ENCODE results near the gene CYB5B.
A peak's percentile ranks its signal among the peaks of the same experiment; 100 is the strongest.

The CYB5B gene

DNA sequence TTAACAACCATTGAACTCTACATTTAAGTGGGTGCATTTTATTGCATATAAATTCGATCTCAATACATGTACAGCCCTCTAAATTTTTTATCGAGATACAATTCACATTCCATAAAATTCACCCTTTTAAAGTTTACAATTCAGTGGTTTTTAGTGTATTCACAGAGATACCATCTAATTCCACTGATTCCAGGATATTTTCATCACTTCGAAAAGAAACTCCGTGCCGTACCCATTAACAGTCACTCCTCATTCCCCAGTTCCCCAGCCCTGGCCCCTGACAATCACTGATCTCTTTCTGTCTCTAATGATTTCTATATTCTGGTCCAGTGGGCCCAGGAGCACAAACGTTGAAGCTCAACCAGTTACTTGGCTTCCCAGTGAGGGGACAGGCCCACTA, 61.4 kb downstream of the CYB5B start:
- DNase-seq (ENCODE audit: low spot score) = no peak

DNA sequence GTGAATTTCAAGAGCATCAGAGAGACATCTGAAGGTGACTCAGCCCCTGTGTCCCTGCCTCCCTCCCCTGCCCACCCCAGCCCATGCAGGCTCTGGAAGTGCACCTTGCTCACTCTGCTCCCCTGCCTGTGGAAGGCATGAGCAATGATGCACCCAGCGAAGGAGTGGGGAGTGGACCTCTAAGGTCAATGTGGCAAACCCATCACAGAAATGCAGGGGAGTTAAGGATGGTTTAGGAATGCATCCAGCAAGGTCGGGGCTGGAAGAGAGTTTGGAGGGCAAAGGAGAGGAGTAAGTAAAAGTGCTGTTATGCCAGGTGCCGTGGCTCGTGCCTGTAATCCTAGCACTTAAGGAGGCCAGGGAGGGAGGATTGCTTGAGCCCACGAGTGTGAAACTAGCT, 61.9 kb downstream of the CYB5B start:
- DNase-seq (ENCODE audit: low spot score) = no peak

DNA sequence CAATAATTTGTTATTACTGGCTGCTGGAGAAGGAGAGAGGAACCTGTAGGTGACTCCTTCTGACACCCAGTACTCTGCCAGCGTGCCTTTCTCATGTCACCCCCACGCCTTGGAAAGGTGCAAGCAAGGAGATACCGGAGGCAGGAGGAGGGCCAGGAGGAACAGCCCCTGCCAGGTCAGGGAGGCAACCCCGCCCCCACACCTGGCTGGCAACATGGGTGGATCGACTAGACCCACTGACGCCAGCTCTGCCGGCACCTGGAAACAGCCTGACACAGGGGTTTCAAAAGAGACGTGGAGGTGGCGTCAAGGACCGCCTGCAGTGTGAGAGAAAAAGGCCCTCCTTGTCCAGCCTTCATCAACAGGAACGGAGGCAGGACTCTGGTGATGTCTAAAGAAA, 62.3 kb downstream of the CYB5B start:
- DNase-seq (ENCODE audit: low spot score) = no peak

DNA sequence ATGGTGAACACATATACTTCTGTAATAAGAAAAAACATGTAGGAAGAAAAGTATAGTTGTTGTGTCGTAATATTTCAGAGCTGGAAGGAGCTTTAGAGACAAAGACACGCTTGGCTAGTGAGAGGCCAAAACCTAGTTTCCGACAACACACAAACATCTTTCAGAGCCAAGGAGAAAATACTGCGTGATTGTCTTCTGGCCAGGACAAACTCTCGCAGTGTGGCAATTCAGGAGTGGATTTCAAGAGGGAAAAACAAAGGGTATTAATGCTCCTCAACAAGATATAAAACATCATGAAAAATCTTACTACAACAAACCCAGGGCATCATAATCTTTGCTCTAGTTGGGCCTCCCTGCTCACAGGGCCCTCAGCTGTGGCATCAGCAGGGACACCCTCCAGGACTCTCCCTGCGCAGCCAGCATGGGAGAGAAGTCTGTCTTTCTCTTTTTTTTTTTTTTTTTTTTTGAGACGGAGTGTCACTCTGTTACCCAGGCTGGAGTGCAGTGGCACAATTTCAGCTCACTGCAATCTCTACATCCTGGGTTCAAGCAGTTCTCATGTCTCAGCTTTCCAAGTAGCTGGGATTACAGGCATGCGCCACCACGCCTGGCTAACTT, 66.4 kb downstream of the CYB5B start:
- DNase-seq (ENCODE audit: low spot score) = no peak

DNA sequence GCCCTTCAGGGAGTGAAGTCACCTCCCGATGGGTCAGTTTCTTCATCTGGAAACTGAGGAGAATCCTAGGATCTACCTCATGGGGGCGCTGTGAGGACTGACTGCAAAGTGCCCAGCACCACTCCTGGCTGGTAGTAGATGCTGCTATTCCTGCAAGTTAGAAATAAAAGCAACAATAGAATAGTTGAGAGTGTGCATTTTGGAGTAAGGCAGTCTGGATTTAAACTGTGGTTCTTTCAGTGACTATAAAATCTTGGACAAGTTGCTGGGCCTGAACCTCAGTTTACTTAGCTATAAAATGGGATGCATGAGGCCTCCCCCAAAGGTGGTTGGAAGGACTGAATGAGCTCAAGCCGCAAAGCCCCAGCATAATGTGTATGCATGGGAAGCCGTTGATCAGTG, 70.6 kb downstream of the CYB5B start:
- peak; percentile 25 for DNase-seq (ENCODE audit: low spot score)

DNA sequence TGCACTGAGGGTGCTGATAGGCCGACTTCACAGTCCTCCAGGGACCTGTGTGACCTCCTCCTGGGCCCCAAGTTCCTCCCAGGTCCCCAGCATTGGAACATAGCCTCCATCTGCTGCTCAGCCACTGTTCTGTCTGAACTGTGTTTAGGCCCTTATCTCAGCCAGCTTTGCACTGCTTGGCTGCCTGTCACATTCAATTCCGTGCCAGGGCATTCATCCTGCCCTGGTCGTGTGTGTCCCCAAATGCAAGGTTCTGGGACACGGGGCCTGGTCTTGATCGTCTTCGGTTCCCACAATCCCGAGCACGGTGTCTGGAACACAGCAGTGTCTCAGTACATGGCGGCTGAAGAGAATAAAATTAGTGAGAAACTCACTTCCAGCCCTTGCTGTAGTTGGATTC, 71.4 kb downstream of the CYB5B start:
- DNase-seq (ENCODE audit: low spot score) = no peak

DNA sequence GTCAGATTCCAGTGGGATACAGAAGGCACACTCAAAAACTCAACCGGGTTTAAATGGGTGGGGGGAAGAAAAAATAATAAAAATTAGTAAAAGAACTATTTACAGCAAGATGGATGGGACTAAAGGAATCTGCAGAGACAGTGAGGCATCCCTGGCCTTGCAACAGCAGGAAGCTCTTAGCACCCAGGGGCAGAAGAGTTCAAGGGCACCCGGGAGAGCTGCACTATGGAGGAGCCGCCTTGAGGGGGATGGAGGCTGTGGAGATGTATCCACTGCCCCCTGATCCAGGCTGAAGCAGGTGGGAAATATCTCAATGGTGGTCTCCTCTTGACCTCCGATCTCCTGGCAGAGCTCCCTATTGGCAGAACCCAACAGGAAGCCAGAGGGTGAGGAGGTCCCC, 72.0 kb downstream of the CYB5B start:
- no peak for DNase-seq (ENCODE audit: low spot score)

DNA sequence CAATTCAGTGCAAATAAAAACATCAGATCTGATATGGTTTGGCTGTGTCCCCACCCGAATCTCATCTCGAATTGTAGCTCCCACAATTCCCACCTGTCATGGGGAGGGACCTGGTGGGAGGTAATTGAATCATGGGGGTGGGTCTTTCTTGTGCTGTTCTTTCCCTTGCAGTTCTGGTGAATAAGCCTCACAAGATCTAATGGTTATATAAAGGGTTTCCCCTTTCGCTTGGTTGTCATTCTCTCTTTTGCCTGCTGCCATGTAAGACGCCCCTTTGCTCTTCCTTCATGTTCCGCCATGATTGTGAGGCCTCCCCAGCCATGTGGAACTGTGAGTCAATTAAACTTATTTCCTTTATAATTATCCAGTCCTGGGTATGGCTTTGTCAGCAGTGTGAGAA, 72.5 kb downstream of the CYB5B start:
- no peak for DNase-seq (ENCODE audit: low spot score)

DNA sequence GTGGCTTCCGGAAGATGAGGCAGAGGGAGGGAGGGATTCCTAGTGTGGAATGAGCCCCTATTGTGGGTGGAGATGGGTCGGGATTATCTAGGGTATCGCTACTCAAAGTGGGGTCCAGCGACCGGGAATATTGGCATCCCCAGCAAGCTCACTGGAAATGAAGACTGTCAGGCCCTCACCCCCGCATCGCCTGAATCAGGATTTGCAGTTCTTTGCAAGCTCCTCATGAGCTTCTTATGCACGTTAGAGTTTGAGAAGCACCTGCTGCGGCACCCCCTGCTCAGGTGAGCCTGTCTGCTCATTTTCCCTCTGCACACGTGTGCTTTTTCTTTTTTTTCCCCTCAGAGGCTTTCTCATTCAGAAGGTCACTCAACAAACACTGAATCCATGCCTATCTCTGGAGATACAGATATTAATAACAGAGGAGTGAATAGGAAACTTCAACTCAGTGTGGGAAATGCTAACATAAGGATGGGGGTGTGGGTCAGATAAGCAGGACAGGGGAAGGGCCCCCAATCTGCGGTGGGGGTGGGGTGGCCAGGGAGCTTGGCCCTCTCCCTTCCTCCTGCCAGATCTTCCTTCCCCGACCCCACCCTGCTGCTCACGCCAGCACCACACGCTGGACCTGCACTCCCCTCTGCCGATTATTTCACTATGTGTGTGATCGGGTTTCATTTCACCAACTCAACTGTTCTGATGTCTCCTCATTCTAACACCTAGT, 73.6 kb downstream of the CYB5B start:
- DNase-seq (ENCODE audit: low spot score) = no peak

DNA sequence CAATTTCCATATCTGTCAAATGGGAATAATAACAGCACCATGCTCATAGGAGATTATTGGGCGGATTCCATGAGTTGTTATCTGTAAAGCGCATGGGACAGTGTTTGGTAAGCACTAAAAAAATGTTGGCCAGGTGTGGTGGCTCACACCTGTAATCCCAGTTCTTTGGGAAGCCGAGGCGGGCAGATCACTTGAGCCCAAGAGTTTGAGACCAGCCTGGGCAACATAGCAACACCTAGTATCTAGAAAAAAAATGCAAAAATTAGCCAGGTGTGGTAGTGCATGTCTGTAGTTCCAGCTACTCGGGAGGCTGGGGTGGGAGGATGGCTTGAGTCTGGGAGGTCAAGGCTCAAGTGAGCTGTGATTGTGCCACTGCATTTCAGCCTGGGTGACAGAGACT, 74.5 kb downstream of the CYB5B start:
- no peak for DNase-seq (ENCODE audit: low spot score)

DNA sequence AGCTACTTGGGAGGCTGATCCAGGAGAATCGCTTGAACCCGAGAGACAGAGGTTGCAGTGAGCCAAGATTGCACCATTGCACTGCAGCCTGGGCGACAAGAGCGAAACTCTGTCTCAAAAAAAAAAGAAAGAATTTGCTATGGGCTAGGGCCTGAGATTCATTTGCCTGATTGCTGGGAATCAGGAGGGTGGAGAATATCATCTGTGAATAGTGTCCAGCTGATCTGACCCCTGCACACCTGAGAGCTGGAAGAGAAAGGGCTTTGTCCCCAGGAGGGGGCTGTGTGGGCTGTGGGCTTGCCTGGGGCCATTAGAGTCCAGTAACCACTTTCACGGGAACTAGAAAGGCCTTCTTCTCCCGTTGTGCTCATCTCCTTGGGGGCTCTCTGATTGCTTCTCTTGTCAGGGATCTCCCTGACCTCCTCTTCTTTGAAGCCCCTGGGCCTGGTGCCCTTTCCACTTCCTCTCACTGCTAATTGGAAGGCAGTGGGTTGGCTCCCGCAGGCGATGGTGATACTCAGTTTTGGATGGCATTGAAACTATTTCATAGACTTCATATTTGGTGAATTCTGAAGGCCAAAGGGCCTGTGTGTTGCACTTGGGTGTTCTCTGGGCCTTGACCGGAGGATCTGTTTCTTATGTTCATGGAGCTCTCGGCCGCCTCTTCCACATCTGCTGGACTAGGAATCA, 75.3 kb downstream of the CYB5B start:
- no peak for DNase-seq (ENCODE audit: low spot score)

DNA sequence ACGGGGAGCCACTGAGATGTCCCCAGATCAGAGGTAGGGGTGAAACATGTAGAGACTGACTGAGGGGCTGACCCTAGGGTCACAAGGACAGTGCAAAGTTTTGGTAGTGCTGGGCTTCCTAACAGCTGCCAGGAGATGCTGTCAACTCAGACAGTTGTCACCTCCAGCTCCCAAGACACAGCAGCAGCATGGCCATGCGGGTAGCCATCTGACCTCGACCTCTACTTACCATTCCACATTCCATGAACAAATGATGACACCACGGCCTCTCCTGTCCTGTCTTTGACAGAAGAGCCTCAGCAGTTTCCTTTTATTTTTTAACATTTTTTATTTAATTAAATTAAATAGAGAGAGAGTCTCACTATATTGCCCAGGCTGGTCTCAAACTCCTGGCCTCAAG, 76.1 kb downstream of the CYB5B start:
- no peak for DNase-seq (ENCODE audit: low spot score)

DNA sequence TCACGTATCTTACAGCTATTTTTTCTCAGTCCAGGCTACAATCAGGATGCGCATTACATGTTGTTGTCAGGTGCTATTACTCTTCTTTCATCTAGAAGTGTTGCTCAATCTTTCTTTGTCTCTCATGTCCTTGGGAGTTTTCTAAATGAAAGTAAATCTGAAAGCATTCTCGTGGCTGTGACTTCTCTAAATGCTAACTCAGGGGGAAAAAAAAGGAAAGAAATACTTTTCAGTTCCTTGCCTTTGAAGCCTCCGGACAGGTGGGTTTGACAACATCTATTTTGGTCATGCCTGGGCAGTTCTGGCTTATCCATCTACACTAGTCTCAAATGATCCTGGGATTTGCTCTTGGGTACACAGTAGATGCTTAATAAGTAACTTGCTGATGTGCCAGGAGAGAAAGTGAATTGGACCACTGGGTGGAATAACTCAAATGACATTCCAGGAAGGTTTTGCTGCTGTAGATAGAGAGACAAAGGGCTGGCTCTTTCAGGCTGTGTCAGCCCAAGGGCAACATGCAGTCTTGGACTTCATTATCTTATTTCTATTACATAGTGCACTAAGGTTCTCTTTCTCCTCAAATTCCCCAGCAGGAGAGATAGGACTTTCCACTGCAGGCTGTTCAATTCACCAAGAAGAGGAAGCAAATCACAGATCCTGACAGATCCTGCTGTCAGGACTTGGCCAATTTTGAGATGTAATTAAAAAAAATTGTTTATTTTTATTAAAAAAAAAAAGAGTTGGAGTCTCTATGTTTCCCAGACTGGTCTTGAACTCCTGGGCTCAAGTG, 77.7 kb downstream of the CYB5B start:
- DNase-seq (ENCODE audit: low spot score) = peak; percentile 86

DNA sequence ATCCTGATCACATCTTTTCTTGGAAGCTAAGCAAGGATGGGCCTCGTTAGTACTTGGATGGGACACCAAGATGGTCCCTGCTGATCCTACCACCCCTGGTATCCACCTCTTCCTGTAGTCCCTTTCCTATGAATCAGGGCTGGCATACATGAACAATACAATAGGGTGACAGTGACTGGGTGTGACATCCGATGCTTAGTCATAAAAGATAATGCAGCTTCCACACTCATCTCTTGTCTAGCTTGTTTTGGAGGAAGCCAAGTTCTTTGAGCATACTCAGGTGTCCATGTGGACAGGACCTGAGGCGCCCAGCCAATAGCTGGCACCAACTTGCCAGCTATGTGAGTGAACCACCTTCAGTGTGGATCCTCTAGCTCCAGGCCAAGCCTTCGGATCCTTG, 78.8 kb downstream of the CYB5B start:
- peak; percentile 14 for DNase-seq (ENCODE audit: low spot score)

DNA sequence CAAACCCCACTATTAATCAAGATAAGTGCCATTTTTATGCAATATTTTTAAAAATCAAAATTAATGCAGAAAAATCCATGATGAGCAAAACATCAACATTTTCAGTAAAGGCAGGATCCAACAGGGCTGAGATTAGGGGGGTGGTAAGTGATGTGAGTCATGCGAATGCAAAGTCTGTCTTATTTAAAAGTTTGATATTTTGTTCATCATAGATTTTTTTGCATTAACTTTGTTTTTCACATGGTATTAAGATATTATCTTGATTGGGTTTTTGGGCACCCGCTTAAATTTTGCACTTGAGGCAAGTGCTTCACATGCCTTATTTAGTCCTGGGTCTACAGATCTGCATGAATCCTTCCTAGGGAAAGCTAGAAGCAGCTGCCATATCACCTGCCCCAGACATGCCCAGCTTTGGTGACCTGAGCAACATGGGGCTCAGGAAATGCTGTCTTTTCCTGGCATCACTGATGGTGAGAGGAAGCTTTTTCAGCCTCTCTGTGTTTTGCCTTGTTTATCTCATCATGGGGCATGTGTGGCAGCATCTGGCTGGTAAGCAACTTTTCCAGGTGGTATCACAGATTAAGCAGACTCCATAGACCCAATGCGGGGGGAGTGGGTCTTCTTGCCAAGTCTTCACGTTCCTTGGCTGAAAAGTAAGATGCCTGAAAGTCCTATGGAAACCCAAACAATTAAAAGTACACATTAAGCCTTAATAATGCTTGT, 83.8 kb downstream of the CYB5B start:
- no peak for DNase-seq (ENCODE audit: low spot score)

DNA sequence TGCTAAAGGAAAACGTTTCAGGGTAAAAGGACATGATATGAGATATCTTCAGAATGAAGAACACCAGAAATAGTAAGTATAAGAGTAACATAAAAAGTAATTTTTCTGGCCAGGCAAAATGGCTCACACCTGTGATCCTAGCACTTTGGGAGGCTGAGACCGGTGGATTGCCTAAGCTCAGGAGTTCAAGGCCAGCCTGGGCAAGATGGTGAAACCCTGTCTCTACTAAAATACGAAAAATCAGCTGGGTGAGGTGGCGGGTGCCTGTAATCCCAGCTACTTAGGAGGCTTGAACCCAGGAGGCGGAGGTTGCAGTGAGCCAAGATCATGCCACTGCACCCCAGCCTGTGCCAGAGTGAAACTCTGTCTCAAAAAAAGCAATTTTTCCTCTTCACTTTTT, 84.7 kb downstream of the CYB5B start:
- DNase-seq (ENCODE audit: low spot score) = no peak

DNA sequence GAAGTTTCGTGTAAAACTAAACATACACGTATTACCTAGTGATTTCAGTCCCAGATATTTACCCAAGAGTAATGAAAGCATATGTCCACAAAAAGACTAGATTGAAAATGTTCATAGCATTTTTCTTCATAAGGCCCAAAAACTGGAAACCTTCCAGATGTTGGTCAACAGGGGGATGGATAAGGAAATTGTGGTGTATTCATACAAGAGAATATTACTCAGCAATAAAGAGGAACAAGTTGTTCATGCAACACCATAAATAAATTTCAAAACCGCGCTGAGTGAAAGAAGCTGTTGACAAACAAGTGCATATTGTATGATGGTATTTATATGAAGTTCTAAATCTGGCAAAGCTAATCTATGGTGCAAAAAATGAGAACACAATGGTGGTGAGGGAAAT, 87.2 kb downstream of the CYB5B start:
- DNase-seq (ENCODE audit: low spot score) = no peak

DNA sequence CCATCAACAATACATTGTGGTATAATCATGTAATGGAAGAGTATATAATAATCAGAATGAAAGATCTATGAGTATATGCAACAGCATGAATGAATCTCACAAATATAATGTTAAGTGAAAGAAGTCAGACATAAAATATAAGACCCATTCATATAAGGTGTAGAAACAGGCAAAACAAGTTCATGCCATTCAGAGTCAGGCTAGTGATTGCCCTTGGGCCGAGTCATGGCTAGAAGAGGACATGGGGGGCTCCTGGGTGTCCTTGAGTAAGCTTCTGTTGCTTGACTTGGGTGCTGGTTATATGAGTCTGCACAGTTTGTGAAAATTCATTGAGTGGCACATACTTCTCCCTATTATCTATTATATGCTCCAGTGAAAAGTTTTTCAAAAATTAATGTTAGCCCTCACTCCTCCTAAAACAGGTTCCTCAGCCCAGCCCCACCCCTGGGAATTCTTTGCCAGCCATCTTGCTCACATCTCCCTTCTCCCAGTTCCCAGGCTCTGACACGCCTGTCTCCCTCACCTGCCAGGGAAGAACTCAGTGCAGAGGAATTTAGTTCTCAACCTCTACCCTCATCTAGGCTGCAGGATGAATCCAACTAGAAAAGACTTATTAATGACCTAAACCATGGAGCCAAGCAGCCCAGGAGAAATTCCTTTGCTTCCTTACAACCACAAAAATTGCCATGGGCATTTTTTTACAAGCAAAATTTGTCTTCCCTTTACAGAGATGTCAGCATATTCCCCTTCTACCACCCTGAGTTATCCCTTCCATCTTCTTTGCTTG, 89.0 kb downstream of the CYB5B start:
- peak; percentile 93 for DNase-seq (ENCODE audit: low spot score)

DNA sequence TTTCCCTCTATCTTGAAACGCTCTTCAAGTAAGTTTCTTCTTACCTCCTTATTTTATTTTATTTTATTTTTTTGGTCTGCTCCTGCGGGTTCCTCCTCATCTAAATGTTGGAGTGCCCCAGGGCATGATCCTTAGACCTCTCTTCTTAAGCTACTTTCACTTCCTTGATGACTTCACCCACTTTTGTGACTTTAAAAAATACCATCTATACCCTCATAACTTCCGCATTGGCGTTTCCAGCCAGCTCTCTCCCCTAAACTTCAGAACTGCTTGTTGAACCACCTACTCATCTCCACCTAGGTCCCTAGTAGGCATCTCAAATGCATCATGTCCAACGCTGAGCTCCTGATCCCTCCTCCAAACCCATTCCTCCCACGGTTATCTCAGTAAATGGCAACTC, 89.9 kb downstream of the CYB5B start:
- peak; percentile 27 for DNase-seq (ENCODE audit: low spot score)

Data from kidney tubule cell (primary cell).